Gastroesophageal sphincter (tissue), 4 donors: Measurements from ENCODE around the gene MYCN. TPM values are rescaled to one million over a fixed set of nuclear protein-coding genes. Genes with fewer than 3 reads are reported as not detected.

Experiments
- ATAC-seq: fragments of 150-250 bp; one replicate; pipeline ENCODE4 v1.9.1; 2016; ENCODE audit warnings: mild to moderate bottlenecking, moderate library complexity
- H3K27ac ChIP-seq, 4 donors: fragments of 200-600 bp; sonication (generic) in 3 of 4; 1 replicate in 3 of 4; 2 replicates in 1 of 4; pipeline ENCODE4 v1.5.1; 2016 to 2019
- H3K27me3 ChIP-seq: fragments of 200-600 bp; sonication (generic); one replicate; pipeline ENCODE4 v1.5.1; 2019
- H3K36me3 ChIP-seq, 2 donors: fragments of 200-600 bp; sonication (generic); one replicate each; pipeline ENCODE4 v1.5.1; 2019; ENCODE audit warnings: control low read depth in 1 of 2
- H3K4me1 ChIP-seq, 3 donors: fragments of 200-600 bp; sonication (generic); 1 replicate in 2 of 3; 2 replicates in 1 of 3; pipeline ENCODE4 v1.5.1; 2016 to 2019; ENCODE audit warnings: control low read depth in 2 of 3
- H3K4me3 ChIP-seq, 2 donors: fragments of 200-600 bp; sonication (generic); one replicate each; pipeline ENCODE4 v1.5.1; 2019; ENCODE audit warnings: mild to moderate bottlenecking in 1 of 2, moderate library complexity in 1 of 2
- H3K9me3 ChIP-seq, 3 donors: fragments of 200-600 bp; sonication (generic); one replicate each; pipeline ENCODE4 v1.5.1; 2017 to 2019; ENCODE audit warnings: control low read depth in 2 of 3
- CTCF ChIP-seq, 4 experiments: fragments of 200-600 bp in 2 of 4; fragments of 450-650 bp in 2 of 4; sonication (generic) in 1 of 4; IDR thresholded peaks; one replicate each; pipeline ENCODE4 v1.5.1; 2017 to 2019; ENCODE audit warnings: antibody characterized with exemption in 4 of 4, mild to moderate bottlenecking in 2 of 4, moderate library complexity in 2 of 4
- EP300 ChIP-seq: sonication (generic); formaldehyde crosslinking; IDR thresholded peaks from one replicate; pipeline ENCODE4 v1.6.1; 2017; ENCODE audit warnings: antibody characterized with exemption, mild to moderate bottlenecking
- POLR2A ChIP-seq, 2 donors: fragments of 450-650 bp; IDR thresholded peaks; one replicate each; pipeline ENCODE4 v1.6.1; 2017; ENCODE audit warnings: antibody characterized with exemption in 2 of 2, mild to moderate bottlenecking in 2 of 2, moderate library complexity in 1 of 2
- POLR2AphosphoS5 ChIP-seq: sonication (generic); formaldehyde crosslinking; IDR thresholded peaks from one replicate; pipeline ENCODE4 v1.6.1; 2017; ENCODE audit warnings: antibody characterized with exemption
- WGBS, 2 donors: methylation state at CpG; one replicate each; pipeline ENCODE4 v1.1.5; 2018; ENCODE audit warnings: low coverage in 1 of 2; 5-methylcytosine and 5-hydroxymethylcytosine counted together
- total RNA-seq, 4 donors: library from RNA; depleted of rRNA; stranded (reverse); fragments of >200 nt; gene quantifications; one replicate each; pipeline ENCODE4 v1.1.0, GENCODE V29; 2016

The MYCN gene
- total RNA-seq, 4 donors from 2014 or later, result 0.13 to 0.46 (median 0.35) TPM; not detected in 1

GRCh38 chr2:15893689-15894480 lies 46.5 kb upstream of the MYCN start:
- Histone ChIP-seq H3K4me3 (no peak overlapping the region), H3K36me3 (no peaks in the 10 kb centered on the region), H3K4me1 (peaks cover 0 to 10% (median 0%) of the 10 kb centered on the region in 3 donors), H3K27me3 (peaks cover 9% of the 10 kb centered on the region), H3K9me3 (peaks cover 0 to 20% (median 0%) of the 10 kb centered on the region in 3 donors), H3K27ac (no peak overlapping the region)
- WGBS, 2 donors, result 83 to 98% methylated on average over 5 to 6 of the region's 7 CpGs
- no peak for TF ChIP-seq EP300
- TF ChIP-seq CTCF (IDR thresholded peaks at IDR 0.05), result no peak
- no peak for TF ChIP-seq POLR2A (IDR thresholded peaks at IDR 0.05)
- TF ChIP-seq POLR2AphosphoS5, result no peak
- ATAC-seq, result no peak

GRCh38 chr2:15894481-15895144 lies 45.7 kb upstream of the MYCN start:
- H3K9me3 ChIP-seq, result peaks cover 0 to 20% (median 0%) of the 10 kb centered on the region in 3 donors
- no peaks in the 10 kb centered on the region for H3K36me3 ChIP-seq
- H3K27me3 ChIP-seq, result peaks cover 9% of the 10 kb centered on the region
- TF ChIP-seq POLR2A (IDR thresholded peaks at IDR 0.05) (no peak), EP300 (no peak), CTCF (IDR thresholded peaks at IDR 0.05) (no peak)
- H3K4me1 ChIP-seq, result peaks cover 0 to 10% (median 0%) of the 10 kb centered on the region in 3 donors
- 78 to 83% methylated on average over 5 to 8 of the region's 8 CpGs for WGBS, 2 donors
- H3K4me3 ChIP-seq, result no peak overlapping the region
- no peak for ATAC-seq
- no peak overlapping the region for H3K27ac ChIP-seq

DNA sequence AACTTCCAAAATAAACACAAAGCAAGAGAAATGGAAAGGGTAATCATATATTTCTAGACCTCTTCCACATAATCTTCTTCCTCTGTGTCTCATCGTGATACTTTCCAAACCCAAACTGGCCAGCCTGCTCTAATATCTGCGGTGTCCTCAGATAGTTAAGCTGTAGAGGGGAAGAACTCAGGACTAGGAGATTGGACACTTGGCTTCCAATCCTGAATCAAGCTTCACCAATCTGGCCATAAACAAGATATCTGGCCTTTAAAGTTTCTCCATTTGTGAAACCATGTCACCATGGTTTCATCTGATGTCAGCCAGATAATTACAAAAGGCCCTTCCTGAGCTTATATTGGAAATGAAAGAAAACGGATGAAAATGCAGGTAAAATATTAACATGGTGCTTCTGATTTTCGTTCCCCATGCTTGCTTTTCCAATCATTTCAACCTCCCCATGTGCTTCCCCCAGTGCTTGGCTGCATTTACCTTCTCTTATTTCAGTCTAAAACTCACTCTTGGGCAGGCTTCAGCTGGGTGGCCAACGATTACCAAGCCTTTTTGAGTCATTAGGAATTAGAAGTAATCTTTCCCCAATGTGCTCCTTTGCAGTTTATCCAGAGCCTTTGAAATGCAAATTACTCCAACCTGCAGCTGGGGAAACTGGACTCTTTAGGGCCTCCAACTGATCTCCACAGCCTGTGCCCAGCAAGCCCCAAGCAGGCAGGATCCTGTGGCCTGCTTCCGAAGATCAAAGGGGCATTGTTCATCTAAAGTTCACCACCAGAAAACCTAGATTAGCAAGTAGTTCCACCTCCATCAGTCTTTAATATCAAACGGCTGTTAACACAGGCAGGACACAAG lies 44.5 kb upstream of the MYCN start:
- H3K27ac ChIP-seq, result no peak overlapping the region
- peaks cover 0 to 10% (median 0%) of the 10 kb centered on the region in 3 donors for H3K4me1 ChIP-seq
- H3K9me3 ChIP-seq, result peaks cover 0 to 20% (median 0%) of the 10 kb centered on the region in 3 donors
- H3K4me3 ChIP-seq, result no peak overlapping the region
- WGBS, 2 donors, result 77 to 88% methylated on average over 5 of the region's 7 CpGs
- peaks cover 9% of the 10 kb centered on the region for H3K27me3 ChIP-seq
- no peak for ATAC-seq
- TF ChIP-seq CTCF (IDR thresholded peaks at IDR 0.05), result no peak
- no peak for TF ChIP-seq POLR2AphosphoS5
- TF ChIP-seq EP300, result no peak
- no peak for TF ChIP-seq POLR2A (IDR thresholded peaks at IDR 0.05)
- no peaks in the 10 kb centered on the region for H3K36me3 ChIP-seq

DNA sequence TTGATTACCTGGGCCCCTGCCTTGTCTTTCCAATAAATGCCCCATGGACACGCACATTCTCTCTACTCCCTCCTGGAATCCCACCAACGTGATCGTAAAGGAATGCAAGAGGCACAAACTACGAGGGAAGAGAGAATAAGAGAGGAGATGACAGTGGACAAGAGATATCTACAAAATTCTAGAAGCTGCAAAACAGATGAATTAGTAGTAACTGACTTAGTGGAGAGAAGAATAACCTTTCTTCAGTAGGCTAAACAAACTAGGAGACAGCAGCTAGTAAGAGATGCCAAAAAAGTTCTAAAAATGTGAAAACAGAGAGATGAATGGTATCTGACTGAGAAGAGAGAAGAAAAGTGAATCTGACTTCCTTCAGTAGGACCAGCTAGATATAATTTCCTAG lies 43.5 kb upstream of the MYCN start:
- Histone ChIP-seq H3K27me3 (peaks cover 9% of the 10 kb centered on the region), H3K36me3 (no peaks in the 10 kb centered on the region), H3K4me1 (peaks cover 0 to 8% (median 0%) of the 10 kb centered on the region in 3 donors), H3K4me3 (no peak overlapping the region), H3K27ac (no peak overlapping the region), H3K9me3 (peaks cover 0 to 20% (median 0%) of the 10 kb centered on the region in 3 donors)
- no peak for ATAC-seq
- TF ChIP-seq CTCF (IDR thresholded peaks at IDR 0.05), result no peak
- no peak for TF ChIP-seq EP300
- no peak for TF ChIP-seq POLR2AphosphoS5
- no peak for TF ChIP-seq POLR2A (IDR thresholded peaks at IDR 0.05)
- no CpG with 5 or more reads among the region's 4 CpGs for WGBS, 2 donors
